Measurements from ENCODE around the gene DGCR6L.

- no peak for TF ChIP-seq ZNF416 (CRISPR knock-in tag; IDR thresholded peaks at IDR 0.05)
- no peak for TF ChIP-seq TP53 (CRISPR knock-in tag; IDR thresholded peaks at IDR 0.05)
- TF ChIP-seq CTCF (IDR thresholded peaks at IDR 0.05) = no peak
- no peak for TF ChIP-seq NR2C2 (CRISPR knock-in tag; IDR thresholded peaks at IDR 0.05)
- no peak for TF ChIP-seq ZNF532 (CRISPR knock-in tag; IDR thresholded peaks at IDR 0.05; ENCODE audit: borderline replicate concordance)
- no peak for TF ChIP-seq NR3C1 (CRISPR knock-in tag; conservative IDR thresholded peaks at IDR 0.05; ENCODE audit: low read depth)
- TF ChIP-seq IRF2 (CRISPR knock-in tag; IDR thresholded peaks at IDR 0.05; ENCODE audit: borderline replicate concordance, low read depth) = no peak
- TF ChIP-seq USF2 (CRISPR knock-in tag; IDR thresholded peaks at IDR 0.05) = no peak
- no peak for TF ChIP-seq SMAD3 (CRISPR knock-in tag; IDR thresholded peaks at IDR 0.05; ENCODE audit: borderline replicate concordance)
- TF ChIP-seq MAX (CRISPR knock-in tag; IDR thresholded peaks at IDR 0.05) = no peak
- no peak for TF ChIP-seq CDX4 (CRISPR knock-in tag; IDR thresholded peaks at IDR 0.05; ENCODE audit: borderline replicate concordance)
- TF ChIP-seq ATF3 (CRISPR knock-in tag; conservative IDR thresholded peaks at IDR 0.05) = no peak
Observed at GRCh38 chr22:20316844-20317401, 2.9 kb downstream of the DGCR6L start.

Data from WTC11 (cell line).